ENCODE data around the gene ICAM1. TPM values are rescaled to one million over a fixed set of nuclear protein-coding genes. Genes with fewer than 3 reads are reported as not detected.

Gene ICAM1
- polyA plus RNA-seq, 3 donors = 21.6 to 118 (median 40.8) TPM

DNA sequence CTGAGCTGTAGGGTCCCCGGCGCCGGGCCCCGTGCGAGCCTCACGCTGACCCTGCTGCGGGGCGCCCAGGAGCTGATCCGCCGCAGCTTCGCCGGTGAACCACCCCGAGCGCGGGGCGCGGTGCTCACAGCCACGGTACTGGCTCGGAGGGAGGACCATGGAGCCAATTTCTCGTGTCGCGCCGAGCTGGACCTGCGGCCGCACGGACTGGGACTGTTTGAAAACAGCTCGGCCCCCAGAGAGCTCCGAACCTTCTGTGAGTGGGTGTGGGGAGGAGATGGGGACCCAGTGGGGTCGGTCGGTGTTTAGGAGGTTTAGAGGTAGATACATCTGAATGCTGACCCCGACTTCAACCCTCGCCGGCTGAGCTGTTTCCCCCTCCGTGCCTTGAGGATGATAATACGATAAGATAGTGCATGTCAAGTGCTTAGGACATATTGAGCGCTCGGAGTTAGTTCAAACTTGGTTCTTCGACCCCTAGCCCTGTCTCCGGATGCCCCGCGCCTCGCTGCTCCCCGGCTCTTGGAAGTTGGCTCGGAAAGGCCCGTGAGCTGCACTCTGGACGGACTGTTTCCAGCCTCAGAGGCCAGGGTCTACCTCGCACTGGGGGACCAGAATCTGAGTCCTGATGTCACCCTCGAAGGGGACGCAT is 20.8 kb downstream of the ICAM1 start:
- Histone ChIP-seq H4K20me1 (ENCODE audit: insufficient read depth, low read length) (peaks cover 11% of the 10 kb centered on the region), H3K79me2 (ENCODE audit: insufficient read depth, low read length) (no peaks in the 10 kb centered on the region), H3K9me3 (replicated peaks in 1 of 2; ENCODE audit: control insufficient read depth in 1 of 2, insufficient read depth in 1 of 2, low read length in 2 of 2) (peaks cover 6 to 22% of the 10 kb centered on the region in 2 donors), H3K4me2 (replicated peaks; ENCODE audit: extremely low read depth, low read length, poor library complexity, severe bottlenecking) (peak overlapping the region; percentile 78), H3K27me3 (ENCODE audit: control insufficient read depth in 2 of 2, insufficient read depth in 2 of 2, low read length in 2 of 2) (peaks cover 37 to 88% of the 10 kb centered on the region in 2 donors), H3K4me3 (replicated peaks in 1 of 3; ENCODE audit: low read depth in 2 of 3, low read length in 3 of 3) (peak overlapping the region; percentile 12 to 74 (median 29)), H3K27ac (ENCODE audit: low read depth in 1 of 2, low read length in 2 of 2) (no peak overlapping the region), H3K4me1 (ENCODE audit: control insufficient read depth in 1 of 2, insufficient read depth in 2 of 2, low read length in 2 of 2) (peaks cover 92 to 95% of the 10 kb centered on the region in 2 donors), H3K9ac (ENCODE audit: insufficient read depth, low read length, poor library complexity, severe bottlenecking) (no peak overlapping the region), H2AFZ (ENCODE audit: insufficient read depth, low read depth, low read length, poor library complexity, severe bottlenecking) (peak overlapping the region; percentile 73), H3K36me3 (replicated peaks in 1 of 2; ENCODE audit: control insufficient read depth in 1 of 2, insufficient read depth in 2 of 2, low read length in 2 of 2) (no peaks in the 10 kb centered on the region)
- Mint-ChIP-seq H3K27ac (peak overlapping the region in 5 of 7 donors; percentile 15 to 90 (median 64)), H3K27me3 (ENCODE audit: low read depth in 3 of 3) (peaks cover 76 to 96% (median 88%) of the 10 kb centered on the region in 3 donors), H3K9me3 (peaks cover 0 to 53% (median 31%) of the 10 kb centered on the region in 7 donors), H3K4me1 (peaks cover 80% of the 10 kb centered on the region), H3K4me3 (peak overlapping the region; percentile 75 to 94), H3K36me3 (peaks cover 17 to 25% of the 10 kb centered on the region in 2 donors)
- 1% methylated on average over 47 of the region's 49 CpGs for WGBS (ENCODE audit: insufficient coverage)
- DNase-seq = no peak
- TF ChIP-seq, protein P1, sequence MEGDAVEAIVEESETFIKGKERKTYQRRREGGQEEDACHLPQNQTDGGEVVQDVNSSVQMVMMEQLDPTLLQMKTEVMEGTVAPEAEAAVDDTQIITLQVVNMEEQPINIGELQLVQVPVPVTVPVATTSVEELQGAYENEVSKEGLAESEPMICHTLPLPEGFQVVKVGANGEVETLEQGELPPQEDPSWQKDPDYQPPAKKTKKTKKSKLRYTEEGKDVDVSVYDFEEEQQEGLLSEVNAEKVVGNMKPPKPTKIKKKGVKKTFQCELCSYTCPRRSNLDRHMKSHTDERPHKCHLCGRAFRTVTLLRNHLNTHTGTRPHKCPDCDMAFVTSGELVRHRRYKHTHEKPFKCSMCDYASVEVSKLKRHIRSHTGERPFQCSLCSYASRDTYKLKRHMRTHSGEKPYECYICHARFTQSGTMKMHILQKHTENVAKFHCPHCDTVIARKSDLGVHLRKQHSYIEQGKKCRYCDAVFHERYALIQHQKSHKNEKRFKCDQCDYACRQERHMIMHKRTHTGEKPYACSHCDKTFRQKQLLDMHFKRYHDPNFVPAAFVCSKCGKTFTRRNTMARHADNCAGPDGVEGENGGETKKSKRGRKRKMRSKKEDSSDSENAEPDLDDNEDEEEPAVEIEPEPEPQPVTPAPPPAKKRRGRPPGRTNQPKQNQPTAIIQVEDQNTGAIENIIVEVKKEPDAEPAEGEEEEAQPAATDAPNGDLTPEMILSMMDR (IDR thresholded peaks at IDR 0.05) = no peak
- intact Hi-C loops (cut with micrococcal nuclease) = no loop called here

DNA sequence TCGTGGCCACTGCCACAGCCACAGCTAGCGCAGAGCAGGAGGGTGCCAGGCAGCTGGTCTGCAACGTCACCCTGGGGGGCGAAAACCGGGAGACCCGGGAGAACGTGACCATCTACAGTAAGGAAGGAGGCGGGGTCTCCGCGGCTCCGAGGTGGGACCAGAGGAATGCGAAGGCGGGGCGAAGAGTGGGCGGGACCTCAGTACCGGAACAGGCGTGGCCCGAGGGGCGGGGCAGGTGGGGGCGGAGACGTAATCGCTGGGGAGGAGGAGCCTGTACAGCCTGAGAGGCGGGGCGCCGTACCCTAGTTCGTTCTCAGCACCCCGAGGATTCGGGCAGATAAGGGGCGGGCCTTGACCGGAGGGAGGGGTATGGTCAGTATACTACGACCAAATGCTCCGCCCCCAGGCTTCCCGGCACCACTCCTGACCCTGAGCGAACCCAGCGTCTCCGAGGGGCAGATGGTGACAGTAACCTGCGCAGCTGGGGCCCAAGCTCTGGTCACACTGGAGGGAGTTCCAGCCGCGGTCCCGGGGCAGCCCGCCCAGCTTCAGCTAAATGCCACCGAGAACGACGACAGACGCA is 21.4 kb downstream of the ICAM1 start:
- Histone ChIP-seq H4K20me1 (ENCODE audit: insufficient read depth, low read length) (peaks cover 11% of the 10 kb centered on the region), H3K9me3 (replicated peaks in 1 of 2; ENCODE audit: control insufficient read depth in 1 of 2, insufficient read depth in 1 of 2, low read length in 2 of 2) (peaks cover 6 to 22% of the 10 kb centered on the region in 2 donors), H3K27me3 (ENCODE audit: control insufficient read depth in 2 of 2, insufficient read depth in 2 of 2, low read length in 2 of 2) (peaks cover 37 to 89% of the 10 kb centered on the region in 2 donors), H3K4me1 (ENCODE audit: control insufficient read depth in 1 of 2, insufficient read depth in 2 of 2, low read length in 2 of 2) (peaks cover 86 to 89% of the 10 kb centered on the region in 2 donors), H3K79me2 (ENCODE audit: insufficient read depth, low read length) (no peaks in the 10 kb centered on the region), H3K27ac (ENCODE audit: low read depth in 1 of 2, low read length in 2 of 2) (no peak overlapping the region), H3K36me3 (replicated peaks in 1 of 2; ENCODE audit: control insufficient read depth in 1 of 2, insufficient read depth in 2 of 2, low read length in 2 of 2) (no peaks in the 10 kb centered on the region), H3K4me3 (replicated peaks in 1 of 3; ENCODE audit: low read depth in 2 of 3, low read length in 3 of 3) (peak overlapping the region; percentile 12 to 74 (median 36)), H2AFZ (ENCODE audit: insufficient read depth, low read depth, low read length, poor library complexity, severe bottlenecking) (peak overlapping the region; percentile 73), H3K9ac (ENCODE audit: insufficient read depth, low read length, poor library complexity, severe bottlenecking) (no peak overlapping the region), H3K4me2 (replicated peaks; ENCODE audit: extremely low read depth, low read length, poor library complexity, severe bottlenecking) (peak overlapping the region; percentile 78)
- H3K4me1 Mint-ChIP-seq = peaks cover 74% of the 10 kb centered on the region
- intact Hi-C loops (cut with micrococcal nuclease) = no loop called here
- peak; percentile 76 to 80 (median 77) for DNase-seq
- peak overlapping the region in 6 of 7 donors; percentile 54 to 90 (median 80) for H3K27ac Mint-ChIP-seq
- TF ChIP-seq, protein P1 (IDR thresholded peaks at IDR 0.05) = no peak
- peaks cover 0 to 56% (median 31%) of the 10 kb centered on the region in 7 donors for H3K9me3 Mint-ChIP-seq
- peaks cover 82 to 97% (median 91%) of the 10 kb centered on the region in 3 donors for H3K27me3 Mint-ChIP-seq (ENCODE audit: low read depth in 3 of 3)
- H3K4me3 Mint-ChIP-seq = peak overlapping the region; percentile 75 to 94
- peaks cover 19 to 26% of the 10 kb centered on the region in 2 donors for H3K36me3 Mint-ChIP-seq
- WGBS (ENCODE audit: insufficient coverage) = 1% methylated on average over 45 of the region's 45 CpGs

All from CD14-positive monocyte (primary cell).